Stimulated activated CD4-positive, alpha-beta T cell treated with anti-CD3 and anti-CD28 coated beads, Interleukin-1b, Interleukin-23, amount 100 ng/mL, for 4 hours (primary cell): ENCODE measurements around the gene PCDH9.

Experiments used
- DNase-seq, 2 donors: peaks; one replicate each; pipeline ENCODE4 v3.0.0-alpha.2; 2020; ENCODE audit warnings: low read depth in 2 of 2

The PCDH9 gene

GRCh38 chr13:66400292-66400691 is 829.8 kb downstream of the PCDH9 start:
- DNase-seq: no peak

GRCh38 chr13:66399873-66400272 is 830.3 kb downstream of the PCDH9 start:
- no peak for DNase-seq

GRCh38 chr13:66397133-66397532 is 833.0 kb downstream of the PCDH9 start:
- DNase-seq: no peak

GRCh38 chr13:66391322-66391721 is 838.8 kb downstream of the PCDH9 start:
- DNase-seq: no peak

- DNase-seq: no peak
Measured at GRCh38 chr13:66378894-66379293, 851.2 kb downstream of the PCDH9 start.

- no peak for DNase-seq
Measured at GRCh38 chr13:66377569-66377968, 852.6 kb downstream of the PCDH9 start.

- no peak for DNase-seq
Measured at GRCh38 chr13:66375756-66376155, 854.4 kb downstream of the PCDH9 start.

- DNase-seq: no peak
Measured at GRCh38 chr13:66369666-66370065, 860.5 kb downstream of the PCDH9 start.

- no peak for DNase-seq
Measured at GRCh38 chr13:66367356-66367755, 862.8 kb downstream of the PCDH9 start.

- no peak for DNase-seq
Measured at GRCh38 chr13:66365101-66365500, 865.0 kb downstream of the PCDH9 start.

GRCh38 chr13:66364346-66364745 is 865.8 kb downstream of the PCDH9 start:
- DNase-seq: no peak

GRCh38 chr13:66362485-66362884 is 867.7 kb downstream of the PCDH9 start:
- no peak for DNase-seq

- DNase-seq: no peak
Measured at GRCh38 chr13:66359910-66360552, 870.1 kb downstream of the PCDH9 start.

GRCh38 chr13:66359393-66359792 is 870.7 kb downstream of the PCDH9 start:
- DNase-seq: no peak

- no peak for DNase-seq
Measured at GRCh38 chr13:66358564-66358963, 871.6 kb downstream of the PCDH9 start.

- DNase-seq: no peak
Measured at GRCh38 chr13:66357463-66357862, 872.7 kb downstream of the PCDH9 start.

- no peak for DNase-seq
Measured at GRCh38 chr13:66354879-66355751, 875.0 kb downstream of the PCDH9 start.

GRCh38 chr13:66353664-66354063 is 876.5 kb downstream of the PCDH9 start:
- no peak for DNase-seq

- DNase-seq: no peak
Measured at GRCh38 chr13:66349966-66350365, 880.2 kb downstream of the PCDH9 start.

- DNase-seq: no peak
Measured at GRCh38 chr13:66348745-66349690, 881.1 kb downstream of the PCDH9 start.

GRCh38 chr13:66347486-66348117 is 882.5 kb downstream of the PCDH9 start:
- DNase-seq: no peak

GRCh38 chr13:66345971-66346370 is 884.2 kb downstream of the PCDH9 start:
- no peak for DNase-seq
